NAMALWA (cell line): Measurements from ENCODE around the gene TIAM1.

Experiments used
- DNase-seq: peaks from one replicate; pipeline ENCODE4 v3.0.0-alpha.2; 2015; ENCODE audit warnings: low spot score

The TIAM1 gene

DNA sequence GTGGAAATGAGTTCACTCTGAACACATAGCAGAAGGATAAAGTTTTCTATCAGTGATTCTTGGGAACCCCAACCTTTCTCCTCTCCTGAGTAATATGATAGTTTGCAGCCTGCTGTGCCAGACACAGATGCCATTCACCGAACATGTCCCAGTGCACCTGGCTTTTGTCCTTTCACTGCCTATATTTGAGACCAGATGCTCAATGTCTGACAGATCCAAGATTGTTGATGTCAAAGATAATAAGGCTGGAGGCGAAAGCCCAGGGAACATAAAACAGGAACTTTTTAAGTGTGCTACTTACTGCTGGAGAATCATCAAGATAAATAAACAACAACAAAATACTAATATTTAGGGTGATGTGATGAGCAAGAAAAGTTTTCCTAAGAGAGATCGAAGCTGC lies 139.3 kb downstream of the TIAM1 start:
- no peak for DNase-seq

DNA sequence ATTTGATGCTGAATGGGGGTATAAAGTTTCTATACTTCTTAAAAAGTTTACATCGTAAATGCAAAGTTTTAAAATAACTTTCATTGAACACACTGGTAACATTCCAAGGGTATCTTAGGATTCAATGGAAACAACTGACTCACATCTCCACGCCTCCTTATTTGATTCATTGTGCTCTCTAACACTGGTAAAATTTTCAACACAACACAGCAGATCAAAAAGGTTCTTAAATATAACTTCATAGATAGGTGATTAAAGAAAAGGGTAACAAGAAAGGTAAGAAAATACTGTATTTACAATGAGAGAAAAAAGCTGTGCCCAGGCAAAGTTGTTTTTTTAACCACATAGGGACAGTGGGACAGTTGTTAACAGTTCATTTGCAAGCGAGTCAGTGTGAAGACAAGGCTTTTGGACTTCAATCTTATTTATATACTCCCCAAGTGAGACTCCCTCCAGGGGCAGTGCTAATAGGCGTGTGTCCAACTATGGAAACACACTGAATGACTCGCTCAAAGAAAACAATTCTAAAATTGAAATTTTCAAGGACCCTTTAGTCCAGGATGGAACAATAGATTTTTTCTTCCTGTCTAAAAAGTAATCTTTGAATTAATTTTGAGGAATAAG lies 140.5 kb downstream of the TIAM1 start:
- DNase-seq: no peak

DNA sequence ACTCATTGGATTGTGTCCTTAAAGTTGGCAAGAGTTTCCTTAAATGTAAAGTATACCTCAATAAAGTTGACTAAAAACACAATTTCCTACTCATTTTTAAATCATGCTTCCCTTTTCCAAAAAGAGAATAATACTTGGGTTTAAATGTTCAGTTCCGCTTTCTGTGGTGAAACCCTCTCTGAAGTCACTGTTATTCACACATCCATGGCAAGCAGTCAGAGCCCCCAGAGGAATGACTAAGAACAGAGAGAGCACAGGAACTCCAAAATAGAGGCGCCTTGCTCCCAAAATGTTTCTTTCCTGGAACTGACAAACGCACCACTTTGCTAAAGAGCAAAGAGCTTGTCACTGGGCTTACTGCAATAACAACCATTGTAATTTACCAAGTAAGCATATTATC lies 142.5 kb downstream of the TIAM1 start:
- DNase-seq: peak; percentile 26

DNA sequence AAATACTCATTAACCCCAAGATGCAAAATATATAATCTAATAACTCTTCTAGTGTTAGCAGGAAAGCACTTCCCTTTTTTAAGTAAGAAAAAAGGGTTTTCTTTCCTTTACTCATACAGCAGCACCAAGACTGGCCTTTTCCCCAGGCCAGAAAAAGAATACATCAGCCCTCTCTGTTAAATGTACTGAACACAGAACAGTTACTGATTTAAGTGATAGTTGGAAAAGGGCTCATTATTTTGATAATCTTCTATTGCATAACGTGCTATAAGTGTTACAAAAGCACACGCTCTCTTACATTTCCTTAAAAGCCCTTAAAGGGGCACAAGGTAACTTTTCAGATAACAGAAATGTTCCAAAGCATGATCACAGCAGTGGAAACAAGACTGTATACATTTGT lies 142.9 kb downstream of the TIAM1 start:
- DNase-seq: peak; percentile 4

- peak; percentile 74 for DNase-seq
These were observed 145.5 kb downstream of the TIAM1 start for GRCh38 chr21:31198575-31198974.

DNA sequence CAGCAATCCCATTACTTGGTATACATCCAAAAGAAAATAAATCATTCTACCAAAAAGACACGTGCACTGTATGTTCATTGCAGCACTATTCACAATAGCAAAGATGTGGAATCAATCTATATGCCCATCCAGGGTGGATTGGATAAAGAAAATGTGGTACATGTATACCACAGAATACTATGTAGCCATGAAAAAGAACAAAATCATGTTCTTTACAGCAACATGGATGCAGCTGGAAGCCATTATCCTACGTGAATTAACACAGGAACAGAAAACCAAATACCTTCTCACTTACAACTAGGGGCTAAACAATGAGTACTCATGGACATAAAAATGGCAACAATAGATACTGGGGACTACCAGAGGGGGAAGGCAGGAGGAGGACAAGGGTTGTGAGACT lies 147.3 kb downstream of the TIAM1 start:
- no peak for DNase-seq

- DNase-seq: no peak
These were observed 148.6 kb downstream of the TIAM1 start for GRCh38 chr21:31195334-31196015.

DNA sequence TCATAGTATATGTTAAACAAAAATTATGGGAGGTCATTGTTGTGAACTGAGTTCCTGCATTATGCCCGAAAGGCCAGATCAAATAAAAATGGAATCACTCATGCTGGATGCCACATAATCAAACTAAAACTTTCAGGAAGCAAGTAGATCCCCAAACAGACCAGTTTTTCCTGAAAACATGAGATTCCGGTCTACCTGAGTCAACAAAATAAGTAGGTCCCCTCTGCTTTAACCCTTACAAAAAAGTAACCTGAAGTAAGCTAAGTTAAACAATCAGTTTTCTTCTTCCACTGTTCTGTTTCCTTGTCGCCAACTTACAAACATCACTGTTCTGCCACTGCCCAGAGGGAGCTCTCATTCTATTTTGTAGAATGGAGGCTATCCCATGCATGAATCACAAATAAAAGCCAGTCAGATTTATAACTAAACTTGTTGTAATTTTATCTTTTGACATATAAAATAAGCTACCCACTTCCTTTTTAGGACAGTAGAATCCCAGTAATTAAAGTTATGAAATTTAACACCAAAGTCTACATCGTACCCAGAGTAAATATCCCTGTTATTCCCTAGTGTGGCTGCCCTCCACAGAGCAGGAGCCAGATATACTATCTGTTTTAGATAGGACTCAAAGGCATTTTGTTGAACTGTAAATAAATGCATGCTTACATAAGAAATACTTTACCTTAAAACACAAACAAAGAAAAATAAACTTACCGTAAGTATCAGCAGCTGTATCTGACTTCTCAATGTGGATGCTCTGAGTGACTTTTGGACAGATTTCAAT lies 149.4 kb downstream of the TIAM1 start:
- no peak for DNase-seq

DNA sequence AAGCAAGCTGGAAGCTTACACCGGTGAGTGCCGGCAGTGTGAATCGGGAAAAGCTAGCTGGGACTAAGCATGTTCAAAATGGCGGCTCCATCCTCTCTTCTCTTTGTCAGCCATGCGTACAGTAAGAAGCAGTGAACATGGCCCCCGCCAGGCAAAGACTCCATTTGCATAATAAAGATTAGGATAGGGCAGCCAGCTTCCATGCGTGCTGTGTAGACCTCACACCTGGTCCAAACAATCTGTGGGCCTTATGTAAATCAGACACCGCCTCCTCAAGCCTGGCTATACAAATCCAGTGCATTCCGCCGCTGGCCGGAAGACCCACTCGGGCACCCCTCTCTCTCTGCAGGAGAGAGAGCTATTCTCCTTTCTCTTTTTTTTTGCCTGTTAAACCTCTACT lies 150.3 kb downstream of the TIAM1 start:
- DNase-seq: no peak

- DNase-seq: no peak
These were observed 152.5 kb downstream of the TIAM1 start for GRCh38 chr21:31191553-31191952.

DNA sequence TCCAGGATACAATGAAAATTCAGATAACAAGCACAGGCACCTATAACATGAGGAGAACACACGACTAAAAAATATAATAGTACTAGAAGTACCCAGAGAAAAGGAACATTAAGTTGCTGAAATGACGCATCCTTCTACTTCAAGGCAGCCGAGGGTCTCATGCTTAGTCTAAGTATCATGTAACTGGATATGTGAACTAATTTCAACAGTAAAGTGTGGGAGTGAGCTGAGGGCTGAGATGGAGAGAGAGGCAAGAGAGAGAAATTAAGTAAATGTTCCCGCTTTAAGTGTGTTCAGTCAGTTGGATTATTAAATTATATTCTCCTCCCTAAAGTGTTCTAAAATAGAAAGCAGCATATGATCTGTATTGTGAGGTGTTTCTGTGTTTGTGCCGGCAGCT lies 153.5 kb downstream of the TIAM1 start:
- DNase-seq: no peak

- DNase-seq: no peak
These were observed 156.6 kb downstream of the TIAM1 start for GRCh38 chr21:31187499-31187898.

- DNase-seq: no peak
These were observed 157.1 kb downstream of the TIAM1 start for GRCh38 chr21:31186916-31187315.

- no peak for DNase-seq
These were observed 158.4 kb downstream of the TIAM1 start for GRCh38 chr21:31185663-31186062.

GRCh38 chr21:31184876-31185275 lies 159.2 kb downstream of the TIAM1 start:
- no peak for DNase-seq

- no peak for DNase-seq
These were observed 159.6 kb downstream of the TIAM1 start for GRCh38 chr21:31184459-31184858.

- DNase-seq: no peak
These were observed 161.6 kb downstream of the TIAM1 start for GRCh38 chr21:31182231-31183140.

DNA sequence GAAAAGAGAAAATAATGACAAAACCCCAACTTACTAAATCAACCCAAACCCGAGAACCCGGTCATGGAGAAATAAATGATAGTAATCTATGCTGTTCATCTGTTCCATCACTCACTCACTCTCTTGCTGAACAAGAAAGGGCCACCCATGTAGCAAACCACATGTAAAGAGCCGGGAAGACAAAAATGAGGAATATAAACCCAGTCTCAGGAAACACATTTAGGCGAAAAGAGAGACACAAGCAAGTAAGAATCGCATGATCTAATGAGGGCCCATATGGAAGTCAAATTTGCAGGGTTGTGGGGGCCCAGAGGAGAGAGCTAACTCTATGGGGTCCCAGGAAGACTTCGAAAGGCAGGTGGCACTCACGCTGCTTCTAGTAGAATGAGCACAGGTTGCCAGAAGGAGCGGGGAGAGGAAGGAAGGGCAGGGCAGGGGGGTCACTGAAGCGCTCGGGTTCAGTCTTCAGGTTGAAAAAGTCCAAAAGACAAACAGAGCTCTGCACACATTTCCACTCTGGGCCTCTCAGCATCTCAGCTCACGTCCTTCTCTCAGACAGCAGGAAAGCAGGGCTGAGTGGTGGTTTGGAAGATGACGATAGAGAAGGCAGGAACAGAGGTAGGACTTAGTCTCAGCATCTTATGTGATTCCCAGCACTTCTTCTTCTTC lies 162.8 kb downstream of the TIAM1 start:
- DNase-seq: no peak

DNA sequence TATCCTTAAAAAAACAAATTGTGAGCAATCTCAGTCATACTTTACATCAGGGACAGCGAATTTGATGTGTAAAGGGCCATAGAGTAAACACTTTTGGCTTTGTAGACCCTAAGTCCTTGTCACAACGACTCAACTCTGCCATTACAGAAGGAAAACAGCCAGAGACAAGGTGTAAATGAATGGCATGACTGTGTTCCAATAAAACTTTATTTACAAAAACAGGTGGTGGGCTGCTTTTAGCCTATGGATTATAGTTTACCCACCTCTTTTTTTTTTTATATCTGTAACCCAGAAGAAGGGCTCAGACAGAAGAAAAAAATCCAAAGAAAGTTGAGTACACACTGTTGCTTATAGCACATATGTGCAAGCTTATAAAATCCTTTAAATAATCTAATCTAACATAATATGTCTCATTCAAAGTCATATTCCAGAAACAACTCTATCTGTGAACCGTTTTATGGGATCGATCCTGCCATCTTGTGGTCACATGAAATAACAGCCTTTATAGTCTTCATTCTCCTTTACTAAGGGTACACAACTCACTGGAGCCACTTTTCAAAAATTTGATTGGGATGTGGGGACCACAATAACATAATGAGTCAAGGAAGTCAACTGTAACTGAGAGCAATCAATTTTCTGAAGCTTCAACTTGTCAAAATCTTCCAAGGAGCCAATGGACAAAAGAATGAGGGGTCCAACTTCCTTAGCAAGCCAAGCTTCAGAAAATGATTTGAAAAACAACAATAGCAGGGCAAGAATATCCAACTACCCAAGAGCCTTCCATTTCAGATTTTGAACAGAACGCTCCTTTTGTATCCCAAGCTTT lies 163.6 kb downstream of the TIAM1 start:
- peak; percentile 74 for DNase-seq

- DNase-seq: no peak
These were observed 167.3 kb downstream of the TIAM1 start for GRCh38 chr21:31176725-31177124.

DNA sequence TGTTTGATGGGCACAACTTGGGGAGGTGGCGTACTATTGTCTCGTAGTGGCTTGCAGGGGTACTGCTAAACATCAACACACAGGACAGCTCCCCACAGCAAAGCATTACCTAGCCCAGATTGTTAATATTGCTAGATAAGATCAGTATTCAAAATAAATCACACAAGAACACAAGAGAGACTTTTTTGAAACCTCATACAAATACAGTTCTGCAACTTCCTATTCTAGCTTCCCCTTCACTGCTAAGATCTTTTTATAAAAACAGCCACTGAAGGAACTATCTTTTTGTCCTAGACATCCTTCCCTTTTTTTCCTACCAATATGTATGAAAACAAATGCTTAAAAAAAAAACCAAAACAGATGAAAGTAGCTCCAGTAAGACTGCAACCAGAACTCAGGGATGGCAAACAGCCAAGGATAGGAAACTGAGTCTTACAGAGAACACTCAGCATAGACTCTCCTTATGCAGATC lies 167.9 kb downstream of the TIAM1 start:
- no peak for DNase-seq
